BE2C (cell line): ENCODE data around the gene LNX1.

Experiments used
- DNase-seq: peaks from one replicate; pipeline ENCODE4 v3.0.0-alpha.2; 2020
- H3K27me3 ChIP-seq: fragments of 250-450 bp; sonication (Bioruptor Pico); 2 replicates; pipeline ENCODE4 v1.5.1; 2020; ENCODE audit warnings: mild to moderate bottlenecking
- H3K36me3 ChIP-seq: fragments of 250-450 bp; sonication (Bioruptor Pico); 2 replicates; pipeline ENCODE4 v1.5.1; 2020; ENCODE audit warnings: mild to moderate bottlenecking
- H3K4me1 ChIP-seq: fragments of 250-450 bp; sonication (Bioruptor Pico); 2 replicates; pipeline ENCODE4 v1.5.1; 2020
- H3K4me3 ChIP-seq: 2 replicates; pipeline ENCODE4 v1.5.1; 2011; ENCODE audit warnings: low read depth, low read length
- H3K9me3 ChIP-seq: fragments of 250-450 bp; sonication (Bioruptor Pico); 2 replicates; pipeline ENCODE4 v1.5.1; 2020
- CTCF ChIP-seq: IDR thresholded peaks from 2 replicates; pipeline ENCODE4 v1.5.1; 2012; ENCODE audit warnings: mild to moderate bottlenecking, low read depth, low read length

Gene LNX1

DNA sequence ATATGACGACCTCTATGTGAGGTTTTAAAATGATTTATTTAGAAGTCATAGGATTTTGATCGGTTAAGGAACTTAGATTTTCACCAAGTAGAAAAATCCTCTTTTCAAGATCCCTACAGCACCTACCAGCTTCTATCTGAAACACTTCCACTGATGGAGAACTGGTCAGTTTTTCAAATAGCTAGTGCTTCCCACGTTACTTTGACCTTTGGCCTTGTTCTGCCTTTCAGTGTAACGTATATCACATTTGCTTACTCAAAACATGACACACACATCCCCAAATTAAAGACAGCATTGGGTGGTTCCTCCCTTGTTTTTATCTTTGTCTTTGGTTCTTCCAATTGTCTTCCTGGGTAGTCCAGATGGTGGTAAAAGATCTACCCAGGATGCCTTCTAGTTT is 6.6 kb downstream of the LNX1 start:
- no peak for TF ChIP-seq CTCF
- H3K36me3 ChIP-seq, result no peaks in the 10 kb centered on the region
- H3K4me3 ChIP-seq, result no peak overlapping the region
- H3K27me3 ChIP-seq, result no peaks in the 10 kb centered on the region
- DNase-seq, result no peak
- H3K4me1 ChIP-seq, result no peaks in the 10 kb centered on the region
- H3K9me3 ChIP-seq, result no peaks in the 10 kb centered on the region

DNA sequence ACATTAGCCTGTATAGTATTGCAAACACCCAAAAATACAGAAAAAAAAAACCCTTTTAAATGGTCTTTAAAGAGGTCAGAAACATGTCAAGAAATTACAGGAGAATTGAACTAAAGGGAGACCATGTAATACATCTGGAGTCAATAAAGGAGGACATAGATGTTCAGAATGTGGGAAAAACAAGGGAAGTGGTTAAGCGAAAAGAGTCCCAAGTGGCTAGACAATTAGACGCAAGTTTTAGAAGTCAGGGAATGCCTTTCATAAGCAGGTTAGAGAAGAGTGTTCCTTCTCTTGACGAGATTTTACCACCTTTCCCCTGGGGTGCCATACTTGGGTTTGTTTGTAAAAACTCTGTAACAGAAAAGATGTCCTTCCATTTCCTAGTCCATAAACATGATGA is 7.8 kb downstream of the LNX1 start:
- TF ChIP-seq CTCF, result no peak
- no peaks in the 10 kb centered on the region for H3K27me3 ChIP-seq
- no peak for DNase-seq
- no peaks in the 10 kb centered on the region for H3K36me3 ChIP-seq
- H3K4me3 ChIP-seq, result no peak overlapping the region
- no peaks in the 10 kb centered on the region for H3K9me3 ChIP-seq
- H3K4me1 ChIP-seq, result no peaks in the 10 kb centered on the region

- H3K9me3 ChIP-seq, result no peaks in the 10 kb centered on the region
- DNase-seq, result no peak
- TF ChIP-seq CTCF, result no peak
- H3K36me3 ChIP-seq, result no peaks in the 10 kb centered on the region
- no peaks in the 10 kb centered on the region for H3K27me3 ChIP-seq
- H3K4me1 ChIP-seq, result no peaks in the 10 kb centered on the region
- no peak overlapping the region for H3K4me3 ChIP-seq
Measured at GRCh38 chr4:53582194-53582593, 9.1 kb downstream of the LNX1 start.

GRCh38 chr4:53580274-53580673 is 11.0 kb downstream of the LNX1 start:
- Histone ChIP-seq H3K4me3 (no peak overlapping the region), H3K27me3 (no peaks in the 10 kb centered on the region), H3K9me3 (no peaks in the 10 kb centered on the region), H3K36me3 (no peaks in the 10 kb centered on the region), H3K4me1 (no peaks in the 10 kb centered on the region)
- DNase-seq, result no peak
- TF ChIP-seq CTCF, result no peak

DNA sequence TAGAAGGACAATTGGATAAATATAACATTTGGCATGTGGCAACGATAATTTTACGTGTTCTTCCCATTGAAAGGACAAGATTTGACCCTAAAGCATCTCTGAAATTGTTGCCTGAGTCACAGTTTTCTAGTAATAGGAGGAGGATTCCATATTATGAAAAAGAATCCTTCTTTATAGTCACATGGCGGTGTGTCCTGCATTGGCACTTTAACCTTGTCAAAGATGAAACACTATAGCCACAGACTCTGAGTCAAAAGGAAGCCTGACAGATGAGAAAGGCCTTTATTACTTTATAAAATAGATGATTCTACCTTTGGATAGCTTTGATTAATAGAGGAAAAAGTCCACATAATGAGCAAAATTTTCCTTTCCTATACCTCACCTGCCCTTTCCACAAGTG is 11.5 kb downstream of the LNX1 start:
- no peaks in the 10 kb centered on the region for H3K27me3 ChIP-seq
- H3K4me1 ChIP-seq, result no peaks in the 10 kb centered on the region
- H3K9me3 ChIP-seq, result no peaks in the 10 kb centered on the region
- no peak for TF ChIP-seq CTCF
- no peaks in the 10 kb centered on the region for H3K36me3 ChIP-seq
- no peak for DNase-seq
- no peak overlapping the region for H3K4me3 ChIP-seq

GRCh38 chr4:53576676-53577372 is 14.5 kb downstream of the LNX1 start:
- no peaks in the 10 kb centered on the region for H3K9me3 ChIP-seq
- H3K4me1 ChIP-seq, result no peaks in the 10 kb centered on the region
- DNase-seq, result no peak
- no peaks in the 10 kb centered on the region for H3K27me3 ChIP-seq
- no peaks in the 10 kb centered on the region for H3K36me3 ChIP-seq
- TF ChIP-seq CTCF, result no peak
- H3K4me3 ChIP-seq, result no peak overlapping the region
